Astrocyte (in vitro differentiated cells and primary cell): ENCODE data around the gene GRID2. TPM values are rescaled to one million over a fixed set of nuclear protein-coding genes. Genes with fewer than 3 reads are reported as not detected.

Source experiments
- DNase-seq: peaks from one replicate; pipeline ENCODE4 v3.0.0-alpha.2; 2010; ENCODE audit warnings: low read depth
- FAIRE-seq: peaks from 2 replicates; lab custom pipeline; 2011; peaks lifted over from hg19 to GRCh38; lab: Jason Lieb, UNC
- H2AFZ ChIP-seq: 2 replicates; pipeline ENCODE4 v1.6.0; 2012; ENCODE audit warnings: low read depth, low read length, inconsistent platforms
- H3K27ac ChIP-seq: 2 replicates; pipeline ENCODE4 v1.5.1; 2011; ENCODE audit warnings: low read depth, low read length, inconsistent platforms
- H3K27me3 ChIP-seq: 2 replicates; pipeline ENCODE4 v1.6.0; 2011; ENCODE audit warnings: low read length, inconsistent platforms; ENCODE audit not compliant: insufficient read depth
- H3K36me3 ChIP-seq: 2 replicates; pipeline ENCODE4 v1.5.1; 2011; ENCODE audit warnings: low read length, inconsistent platforms; ENCODE audit not compliant: insufficient read depth
- H3K4me1 ChIP-seq: 2 replicates; pipeline ENCODE4 v1.5.1; 2011; ENCODE audit warnings: low read length, inconsistent platforms; ENCODE audit not compliant: insufficient read depth
- H3K4me2 ChIP-seq: 2 replicates; pipeline ENCODE4 v1.6.0; 2012; ENCODE audit warnings: low read length, inconsistent platforms
- H3K4me3 ChIP-seq: 2 replicates; pipeline ENCODE4 v1.5.1; 2011; ENCODE audit warnings: low read depth, mild to moderate bottlenecking, low read length, inconsistent platforms; ENCODE audit not compliant: insufficient read depth
- H3K79me2 ChIP-seq: 2 replicates; pipeline ENCODE4 v1.6.0; 2012; ENCODE audit warnings: mild to moderate bottlenecking, low read length, inconsistent platforms; ENCODE audit not compliant: insufficient read depth
- H3K9ac ChIP-seq: 2 replicates; pipeline ENCODE4 v1.6.0; 2012; ENCODE audit warnings: mild to moderate bottlenecking, low read length, inconsistent platforms
- H3K9me3 ChIP-seq: 2 replicates; pipeline ENCODE4 v1.5.1; 2012; ENCODE audit warnings: low read depth, mild to moderate bottlenecking, low read length, inconsistent platforms; ENCODE audit not compliant: insufficient read depth
- H4K20me1 ChIP-seq: 2 replicates; pipeline ENCODE4 v1.6.0; 2012; ENCODE audit warnings: low read length, inconsistent platforms; ENCODE audit not compliant: insufficient read depth
- H3K27ac Mint-ChIP-seq: one replicate; pipeline ENCODE4 v1.8.0; 2021; ENCODE audit warnings: mild to moderate bottlenecking, mixed read lengths; ENCODE audit not compliant: unreplicated experiment
- H3K27me3 Mint-ChIP-seq: one replicate; pipeline ENCODE4 v1.8.0; 2021; ENCODE audit warnings: low read depth, mixed read lengths; ENCODE audit not compliant: unreplicated experiment
- H3K36me3 Mint-ChIP-seq: one replicate; pipeline ENCODE4 v1.8.0; 2021; ENCODE audit warnings: low read depth, mixed read lengths; ENCODE audit not compliant: unreplicated experiment
- H3K4me1 Mint-ChIP-seq: one replicate; pipeline ENCODE4 v1.8.0; 2021; ENCODE audit warnings: low read depth, mixed read lengths; ENCODE audit not compliant: unreplicated experiment
- H3K4me3 Mint-ChIP-seq: one replicate; pipeline ENCODE4 v1.8.0; 2021; ENCODE audit warnings: mild to moderate bottlenecking, moderate library complexity, mixed read lengths; ENCODE audit not compliant: unreplicated experiment
- H3K9me3 Mint-ChIP-seq: one replicate; pipeline ENCODE4 v1.8.0; 2021; ENCODE audit warnings: mild to moderate bottlenecking, mixed read lengths; ENCODE audit not compliant: unreplicated experiment
- EZH2 ChIP-seq: IDR thresholded peaks from 2 replicates; pipeline ENCODE4 v1.6.1; 2012; ENCODE audit warnings: mild to moderate bottlenecking, low read length, inconsistent platforms; ENCODE audit not compliant: insufficient read depth
- total RNA-seq: library from RNA; stranded (reverse); gene quantifications from 2 replicates; pipeline ENCODE4 v1.2.1, GENCODE V29; 2021
- TF ChIP-seq, protein P1 (sequence below): IDR thresholded peaks from 2 replicates; pipeline ENCODE4 v1.5.1; 2011; ENCODE audit warnings: low read depth, mild to moderate bottlenecking, inconsistent platforms, low read length, moderate library complexity; ENCODE audit not compliant: insufficient read depth

Gene GRID2
- total RNA-seq, 1 donor from 2014 or later: 0.14 TPM

DNA sequence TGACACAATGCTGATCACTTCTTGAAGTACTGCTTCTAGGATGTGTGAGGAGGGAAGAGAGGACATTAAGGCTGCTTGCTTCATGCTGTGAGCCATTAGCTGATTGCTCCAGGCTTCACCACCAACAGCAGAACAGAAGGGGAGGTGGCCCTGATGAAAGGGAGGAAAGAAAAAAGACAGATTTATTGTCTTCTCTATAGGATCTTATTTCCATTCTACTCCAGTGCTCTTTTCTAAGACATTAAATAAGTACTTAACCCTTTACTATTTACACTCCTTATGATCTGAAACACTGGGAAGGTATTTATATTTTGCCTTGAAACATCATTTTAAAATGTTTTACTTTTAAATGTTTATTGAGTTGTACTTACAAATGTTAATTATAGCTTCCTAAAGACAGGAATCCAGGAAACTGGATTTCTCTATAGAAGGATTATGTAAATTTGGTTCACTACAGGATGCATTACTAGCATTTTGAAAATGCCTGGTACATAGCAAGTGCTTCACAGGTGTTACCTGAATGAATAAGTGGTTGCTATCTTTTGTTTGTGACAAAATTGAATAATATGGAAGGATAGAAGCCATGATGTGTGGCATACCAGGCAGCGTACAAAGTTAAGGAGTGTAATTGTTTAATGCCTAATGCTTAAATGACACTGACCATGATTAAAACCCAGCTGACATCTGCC lies 843.9 kb downstream of the GRID2 start:
- Histone ChIP-seq H3K4me3 (no peak overlapping the region), H3K27me3 (no peaks in the 10 kb centered on the region), H3K4me2 (no peak overlapping the region), H3K36me3 (no peaks in the 10 kb centered on the region), H2AFZ (no peak overlapping the region), H3K79me2 (no peaks in the 10 kb centered on the region), H4K20me1 (no peaks in the 10 kb centered on the region), H3K9me3 (no peaks in the 10 kb centered on the region), H3K27ac (no peak overlapping the region), H3K9ac (no peak overlapping the region), H3K4me1 (no peaks in the 10 kb centered on the region)
- no peak for FAIRE-seq
- Mint-ChIP-seq H3K36me3 (no peaks in the 10 kb centered on the region), H3K9me3 (no peaks in the 10 kb centered on the region), H3K27ac (no peak overlapping the region), H3K4me3 (no peak overlapping the region), H3K4me1 (no peaks in the 10 kb centered on the region), H3K27me3 (no peaks in the 10 kb centered on the region)
- TF ChIP-seq, protein P1, sequence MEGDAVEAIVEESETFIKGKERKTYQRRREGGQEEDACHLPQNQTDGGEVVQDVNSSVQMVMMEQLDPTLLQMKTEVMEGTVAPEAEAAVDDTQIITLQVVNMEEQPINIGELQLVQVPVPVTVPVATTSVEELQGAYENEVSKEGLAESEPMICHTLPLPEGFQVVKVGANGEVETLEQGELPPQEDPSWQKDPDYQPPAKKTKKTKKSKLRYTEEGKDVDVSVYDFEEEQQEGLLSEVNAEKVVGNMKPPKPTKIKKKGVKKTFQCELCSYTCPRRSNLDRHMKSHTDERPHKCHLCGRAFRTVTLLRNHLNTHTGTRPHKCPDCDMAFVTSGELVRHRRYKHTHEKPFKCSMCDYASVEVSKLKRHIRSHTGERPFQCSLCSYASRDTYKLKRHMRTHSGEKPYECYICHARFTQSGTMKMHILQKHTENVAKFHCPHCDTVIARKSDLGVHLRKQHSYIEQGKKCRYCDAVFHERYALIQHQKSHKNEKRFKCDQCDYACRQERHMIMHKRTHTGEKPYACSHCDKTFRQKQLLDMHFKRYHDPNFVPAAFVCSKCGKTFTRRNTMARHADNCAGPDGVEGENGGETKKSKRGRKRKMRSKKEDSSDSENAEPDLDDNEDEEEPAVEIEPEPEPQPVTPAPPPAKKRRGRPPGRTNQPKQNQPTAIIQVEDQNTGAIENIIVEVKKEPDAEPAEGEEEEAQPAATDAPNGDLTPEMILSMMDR: no peak
- no peak for TF ChIP-seq EZH2
- DNase-seq: no peak

DNA sequence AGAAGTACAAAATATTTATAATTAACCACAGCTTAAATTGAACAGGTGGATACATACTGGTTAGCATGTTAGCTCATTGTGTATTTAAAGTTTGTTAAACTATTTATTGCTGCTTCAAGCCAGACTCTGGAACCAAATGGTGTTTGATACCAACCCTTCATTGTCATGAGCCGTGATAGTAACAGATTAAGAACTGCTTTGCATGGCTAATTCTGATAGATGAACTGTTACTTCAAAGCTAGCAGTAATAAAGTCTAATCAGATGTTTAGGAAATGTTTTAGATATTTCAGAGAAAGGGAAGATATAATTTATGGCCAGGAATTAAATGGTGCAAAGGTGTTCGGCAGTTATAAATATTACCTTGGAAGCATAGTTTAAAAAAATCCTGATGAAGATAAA lies 848.7 kb downstream of the GRID2 start:
- no peak overlapping the region for H3K4me3 ChIP-seq
- no peaks in the 10 kb centered on the region for H4K20me1 ChIP-seq
- no peaks in the 10 kb centered on the region for H3K79me2 ChIP-seq
- H3K36me3 Mint-ChIP-seq: no peaks in the 10 kb centered on the region
- no peaks in the 10 kb centered on the region for H3K27me3 ChIP-seq
- TF ChIP-seq, protein P1: no peak
- no peak for TF ChIP-seq EZH2
- no peak overlapping the region for H3K4me3 Mint-ChIP-seq
- H3K9me3 ChIP-seq: no peaks in the 10 kb centered on the region
- H3K36me3 ChIP-seq: no peaks in the 10 kb centered on the region
- DNase-seq (no peak), FAIRE-seq (no peak)
- H3K4me1 ChIP-seq: no peaks in the 10 kb centered on the region
- H3K9me3 Mint-ChIP-seq: no peaks in the 10 kb centered on the region
- no peak overlapping the region for H3K27ac Mint-ChIP-seq
- H3K27ac ChIP-seq: no peak overlapping the region
- H3K27me3 Mint-ChIP-seq: no peaks in the 10 kb centered on the region
- H2AFZ ChIP-seq: no peak overlapping the region
- H3K4me2 ChIP-seq: no peak overlapping the region
- no peaks in the 10 kb centered on the region for H3K4me1 Mint-ChIP-seq
- no peak overlapping the region for H3K9ac ChIP-seq

DNA sequence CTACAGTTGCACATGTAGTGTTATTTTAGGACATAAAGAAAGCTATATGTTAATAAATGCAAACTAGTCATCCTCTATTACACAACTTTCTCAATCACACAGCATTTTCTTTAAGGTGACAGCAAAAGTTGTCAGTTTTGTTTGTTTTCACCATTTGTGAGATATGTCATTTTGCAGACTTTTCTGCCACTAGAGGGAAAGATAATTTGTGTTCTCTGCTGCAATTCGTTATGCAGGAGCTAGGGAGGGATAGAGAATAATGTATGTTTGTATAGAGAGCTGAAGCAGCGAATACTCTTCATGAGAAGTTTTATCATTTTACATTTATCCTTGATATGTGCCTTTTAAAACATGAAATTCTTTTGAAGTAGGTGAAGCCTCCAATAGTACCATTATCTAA lies 854.2 kb downstream of the GRID2 start:
- H3K27ac ChIP-seq: no peak overlapping the region
- Mint-ChIP-seq H3K27ac (no peak overlapping the region), H3K9me3 (no peaks in the 10 kb centered on the region), H3K4me1 (no peaks in the 10 kb centered on the region), H3K4me3 (no peak overlapping the region), H3K36me3 (no peaks in the 10 kb centered on the region), H3K27me3 (no peaks in the 10 kb centered on the region)
- H3K4me3 ChIP-seq: no peak overlapping the region
- no peak overlapping the region for H3K9ac ChIP-seq
- H3K36me3 ChIP-seq: no peaks in the 10 kb centered on the region
- H3K9me3 ChIP-seq: no peaks in the 10 kb centered on the region
- H3K4me2 ChIP-seq: no peak overlapping the region
- TF ChIP-seq, protein P1: no peak
- TF ChIP-seq EZH2: no peak
- no peaks in the 10 kb centered on the region for H3K4me1 ChIP-seq
- no peak for DNase-seq
- no peak for FAIRE-seq
- H3K79me2 ChIP-seq: no peaks in the 10 kb centered on the region
- H4K20me1 ChIP-seq: no peaks in the 10 kb centered on the region
- no peaks in the 10 kb centered on the region for H3K27me3 ChIP-seq
- H2AFZ ChIP-seq: no peak overlapping the region
